ENCODE results near the gene ARNT2.
"Not testable (repeated sequence)": the region's sequence is repeated elsewhere in the genome, so short reads cannot be mapped to it uniquely, and the experiment has no call there.

The ARNT2 gene

DNA sequence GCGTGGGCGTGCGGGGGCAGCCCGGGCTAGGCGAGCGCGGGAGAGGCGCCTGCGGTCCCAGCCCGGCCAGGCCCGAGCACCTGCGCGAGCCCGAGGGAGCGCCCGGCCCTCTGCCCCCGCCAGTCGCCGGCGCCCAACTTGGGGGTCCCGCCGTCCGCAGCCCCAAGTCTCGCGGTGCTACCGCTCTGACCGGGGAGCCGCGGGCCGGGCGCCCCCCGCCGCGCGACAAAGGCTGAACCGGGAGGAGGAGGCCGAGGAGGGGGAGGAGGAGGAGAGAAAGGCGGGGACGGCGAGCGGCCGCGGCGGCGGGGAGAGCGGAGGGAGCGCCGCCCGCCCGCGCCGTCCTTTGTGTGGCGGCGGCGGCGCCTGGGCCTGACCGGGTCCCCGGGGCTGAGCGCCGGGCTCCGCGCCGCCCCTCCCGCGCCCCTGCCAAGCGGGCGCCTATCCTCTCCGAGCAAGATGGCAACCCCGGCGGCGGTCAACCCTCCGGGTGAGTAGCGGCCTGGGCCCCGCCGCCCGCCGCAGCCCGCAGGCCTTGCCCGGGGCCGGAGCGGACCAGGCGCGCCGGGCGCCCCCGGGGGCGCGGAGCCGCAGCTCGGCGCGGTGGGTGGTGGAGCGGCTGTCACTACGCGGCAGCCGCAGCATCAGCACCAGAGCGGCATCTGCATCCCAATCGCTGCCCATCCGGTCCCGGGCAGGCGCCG, at the start of gene ARNT2:
TSS of gene ARNT2 (plus strand) at position 326 of the 704 bp plus-strand sequence. CDS start at position 460, 134 bp downstream.
- DNase-seq, result no peak

DNA sequence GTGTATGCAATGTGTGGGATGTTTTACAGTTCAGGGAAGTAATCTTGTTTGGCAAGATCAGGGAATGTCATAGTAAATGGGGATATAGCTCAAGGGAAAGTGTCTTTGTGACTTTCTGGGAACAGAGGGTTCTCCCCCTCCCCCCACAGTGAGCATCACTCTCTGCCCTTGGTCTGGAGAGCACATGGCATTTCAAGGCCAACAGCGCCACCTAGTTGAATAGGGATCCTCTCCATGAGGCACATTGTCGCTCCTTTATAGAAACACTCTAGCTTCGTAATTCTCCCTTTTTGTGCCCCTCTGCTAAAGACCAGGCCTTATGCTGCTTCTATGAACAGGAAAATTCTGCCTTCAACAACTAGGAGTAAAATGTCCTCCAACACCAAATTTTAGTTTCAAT, 37.1 kb upstream of the ARNT2 start:
- no peak for DNase-seq

DNA sequence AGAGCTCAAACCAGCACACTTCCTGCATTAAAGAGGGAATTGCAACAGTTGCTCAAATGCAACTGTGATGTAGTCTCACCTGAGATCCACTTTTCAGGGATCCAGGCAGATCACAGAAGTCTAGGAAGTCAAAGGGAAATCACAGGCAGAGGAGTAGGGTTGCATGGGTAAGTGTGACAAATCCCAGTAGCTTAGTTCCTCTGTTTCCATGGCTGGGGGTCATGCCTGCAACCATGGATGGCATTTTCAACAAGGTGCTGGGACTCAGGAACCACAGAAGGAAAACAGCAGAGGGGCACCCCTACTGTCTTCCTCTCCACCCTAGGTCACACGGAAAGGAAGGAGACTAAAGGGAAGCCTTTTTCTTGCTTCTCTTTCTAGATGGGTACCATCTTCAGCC, 36.5 kb upstream of the ARNT2 start:
- DNase-seq, result no peak

DNA sequence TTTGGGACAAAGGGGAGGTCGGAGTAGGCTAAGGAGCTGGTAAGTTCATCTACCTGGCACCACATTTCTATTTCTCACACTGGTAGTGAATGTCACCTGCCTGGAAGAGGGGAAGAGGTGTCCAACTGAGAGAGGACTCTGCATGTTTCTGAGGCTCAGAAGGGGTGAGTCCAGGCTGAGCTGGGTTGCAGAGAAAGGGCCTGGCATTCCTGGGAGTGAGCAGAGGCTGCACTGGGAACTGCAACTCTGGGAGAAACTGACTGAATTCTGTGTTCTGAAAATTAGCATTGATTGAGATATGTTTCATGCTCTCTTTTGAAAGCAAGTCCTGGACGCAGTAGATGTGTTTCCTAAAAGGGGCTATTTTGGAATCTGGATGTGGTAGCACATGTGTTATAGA, 32.3 kb upstream of the ARNT2 start:
- no peak for DNase-seq

DNA sequence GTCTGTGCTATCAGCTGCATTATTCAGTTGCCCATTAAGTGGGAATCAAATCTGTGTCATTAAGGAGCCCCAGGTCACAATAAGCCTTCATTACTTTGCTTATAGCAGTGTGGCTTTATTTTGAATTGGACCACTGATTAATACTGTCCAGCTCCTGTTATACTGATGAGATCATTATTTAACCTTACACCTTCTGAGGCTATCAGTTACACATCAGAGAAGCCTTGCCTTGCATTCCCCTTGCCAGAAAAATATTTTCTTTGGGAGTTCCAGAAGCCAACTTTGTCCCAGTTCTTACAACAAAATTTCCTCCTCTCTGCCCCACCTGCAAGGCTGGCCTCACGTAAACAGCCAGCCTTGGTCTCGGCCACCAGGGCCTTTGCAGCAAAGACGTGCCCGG, 29.7 kb upstream of the ARNT2 start:
- DNase-seq, result no peak

DNA sequence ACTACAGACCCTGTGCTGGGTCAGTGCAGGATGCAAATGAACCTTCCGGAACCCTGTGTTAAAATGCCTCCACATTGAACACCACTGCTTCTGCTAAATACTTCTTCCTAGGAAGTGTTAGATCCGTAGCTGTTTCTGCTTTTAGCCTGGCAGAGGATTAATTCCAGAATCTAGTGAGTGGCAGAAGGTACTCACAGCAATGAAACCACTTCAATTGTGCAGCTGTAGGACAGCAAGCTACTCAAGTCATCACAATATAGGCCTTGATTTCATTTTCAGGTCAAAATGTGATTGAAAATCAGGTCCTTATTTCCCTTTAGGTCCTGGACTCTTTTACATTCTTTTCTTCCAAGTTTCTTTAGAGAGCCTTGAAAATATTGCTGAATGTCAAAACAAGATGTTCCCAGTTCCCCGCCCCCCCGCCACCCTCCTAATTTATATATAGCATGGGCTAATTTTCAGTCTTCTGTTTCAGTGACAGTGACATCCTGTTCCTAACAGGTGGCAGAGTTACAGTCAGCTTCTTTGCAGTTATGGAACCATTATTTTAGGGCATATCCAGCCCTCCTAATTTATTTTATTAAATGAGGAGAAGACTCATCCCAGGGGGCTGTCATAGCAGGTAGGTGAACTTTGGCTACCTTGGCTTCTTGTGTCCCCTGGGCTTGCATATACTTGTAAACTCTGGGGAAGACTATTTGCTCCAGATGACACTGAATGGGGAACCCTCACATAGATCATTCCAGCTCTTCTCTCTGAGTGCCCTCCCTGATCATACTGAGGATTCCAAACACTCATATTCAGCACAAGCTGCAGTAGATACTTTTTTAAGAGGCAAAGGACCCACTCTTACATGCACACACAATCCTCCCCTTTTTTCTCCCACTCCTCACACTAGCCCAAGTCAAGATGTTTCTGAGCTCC, 28.0 kb upstream of the ARNT2 start:
- no peak for DNase-seq

DNA sequence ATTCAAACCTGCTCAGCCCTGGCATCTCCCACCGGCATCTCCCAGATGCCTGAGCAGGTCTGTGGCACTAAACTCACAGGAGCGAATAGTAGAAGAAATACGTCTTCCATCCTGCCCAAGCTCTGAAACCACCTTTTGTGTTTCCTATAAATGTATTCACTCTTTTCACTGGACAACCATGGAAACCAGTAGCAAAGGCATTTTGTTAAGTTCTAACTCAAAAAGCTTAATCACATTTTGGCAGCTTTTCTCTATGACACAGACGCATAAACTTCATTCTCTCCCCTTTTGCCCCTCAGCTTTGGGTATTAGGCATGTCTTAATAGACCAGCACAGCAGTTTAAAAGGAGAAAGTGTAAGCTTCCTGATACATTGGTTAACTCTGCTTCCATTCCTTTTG, 24.5 kb upstream of the ARNT2 start:
- no peak for DNase-seq

DNA sequence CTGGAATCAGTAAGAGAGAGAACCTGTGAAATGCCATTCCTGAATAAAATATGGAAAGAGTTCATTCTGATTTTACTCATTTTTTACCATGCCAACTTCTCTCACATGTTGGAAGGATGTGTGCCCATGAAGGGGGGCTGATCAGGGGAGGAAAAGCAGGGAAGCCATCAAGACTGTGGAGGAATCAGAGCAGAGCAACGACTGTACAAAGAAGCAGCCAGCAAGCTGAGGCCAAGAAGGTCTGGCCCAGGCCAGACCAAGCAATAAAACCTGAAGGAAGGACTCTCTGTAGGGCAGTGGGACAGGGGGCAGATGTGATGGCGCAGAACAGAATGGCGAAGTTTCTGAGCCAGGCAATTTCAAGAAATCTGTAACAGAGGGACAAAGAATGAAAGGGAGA, 24.0 kb upstream of the ARNT2 start:
- no peak for DNase-seq

DNA sequence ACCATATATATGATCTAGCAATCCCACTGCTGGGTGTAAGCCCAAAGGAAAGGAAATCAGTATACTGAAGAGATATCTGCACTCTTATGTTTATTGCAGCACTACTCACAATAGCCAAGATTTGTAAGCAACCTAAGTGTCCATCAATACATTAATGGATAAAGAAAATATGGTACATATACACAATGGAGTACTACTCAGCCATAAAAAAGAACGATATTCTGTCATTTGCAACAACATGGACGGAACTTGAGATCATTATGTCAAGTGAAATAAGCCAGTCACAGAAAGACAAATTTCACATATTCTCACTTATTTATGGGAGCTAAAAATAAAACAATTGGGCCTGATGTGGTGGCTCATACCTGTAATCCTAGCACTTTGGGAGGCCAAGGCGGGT, 21.9 kb upstream of the ARNT2 start:
- no peak for DNase-seq

DNA sequence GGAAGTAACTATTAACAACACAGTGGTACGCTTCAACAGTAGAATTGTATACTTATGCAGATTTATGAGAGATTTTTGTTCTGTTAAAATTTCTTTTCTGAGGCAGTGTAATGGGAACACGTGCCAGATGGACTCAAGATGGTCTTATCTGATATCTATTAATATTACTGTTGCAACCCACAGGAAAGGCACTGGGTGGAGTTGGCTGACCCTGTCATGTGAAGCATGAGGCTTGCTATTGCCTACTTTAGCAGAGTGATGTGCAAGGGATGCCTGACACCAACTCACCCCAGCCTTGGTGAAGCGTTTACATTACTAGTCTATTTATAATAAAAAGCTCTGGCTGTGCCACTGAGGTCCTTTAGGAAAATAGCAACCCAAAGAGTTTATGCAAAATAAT, 19.8 kb upstream of the ARNT2 start:
- no peak for DNase-seq

DNA sequence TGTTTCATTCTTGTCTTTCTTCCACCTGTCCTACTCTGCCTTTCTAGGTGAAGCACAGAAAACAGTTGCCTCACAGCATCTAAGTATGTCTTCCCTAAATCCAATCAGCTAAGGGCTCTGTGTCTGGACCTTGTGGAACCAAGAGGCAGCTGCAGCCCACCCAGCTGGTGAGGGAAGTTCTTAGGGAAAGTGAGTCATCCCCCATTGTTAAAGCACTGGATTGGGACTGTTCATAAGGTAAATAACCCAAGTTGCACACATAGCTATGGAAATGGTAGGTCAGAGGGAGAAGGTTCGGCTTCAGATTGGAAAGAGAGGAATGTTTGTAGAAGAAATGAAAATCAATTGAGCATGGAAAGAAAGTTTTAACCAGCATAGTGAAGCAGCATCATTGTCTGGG, 18.0 kb upstream of the ARNT2 start:
- DNase-seq, result no peak

DNA sequence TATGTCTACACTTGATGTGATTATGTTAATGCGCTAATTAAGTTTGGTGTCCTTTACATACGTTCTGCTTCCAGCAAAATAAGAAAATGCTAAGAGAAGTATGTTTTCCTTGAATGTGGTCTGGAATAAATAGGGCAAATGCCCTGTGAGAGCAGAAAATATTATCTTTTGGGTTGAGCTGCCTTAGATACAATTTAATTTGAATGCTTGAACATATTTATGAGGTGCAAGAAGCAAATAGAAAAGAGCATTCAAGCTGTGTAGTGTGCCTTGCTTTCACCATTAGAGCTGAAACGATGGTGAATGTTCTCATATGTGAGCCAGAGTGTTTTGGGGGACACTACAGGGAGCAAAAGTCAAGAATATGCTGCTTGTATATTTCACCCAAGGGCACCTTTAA, 15.9 kb upstream of the ARNT2 start:
- no peak for DNase-seq

DNA sequence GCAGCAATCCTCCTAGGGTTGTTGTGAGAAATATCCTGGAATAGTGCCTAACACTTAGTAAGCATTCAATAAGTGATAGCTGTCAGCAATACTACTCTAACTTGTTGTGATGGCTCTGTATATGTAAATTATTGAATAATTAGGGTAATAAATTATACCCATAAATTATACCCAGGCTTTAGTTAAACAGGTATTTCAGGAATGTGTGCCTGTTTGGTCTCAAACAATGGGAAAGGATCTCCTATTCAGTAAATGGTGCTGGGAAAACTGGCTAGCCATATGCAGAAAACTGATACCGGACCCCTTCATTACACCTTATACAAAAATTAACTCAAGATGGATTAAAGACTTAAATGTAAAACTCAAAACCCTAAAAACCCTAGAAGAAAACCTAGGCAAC, 14.8 kb upstream of the ARNT2 start:
- no peak for DNase-seq

DNA sequence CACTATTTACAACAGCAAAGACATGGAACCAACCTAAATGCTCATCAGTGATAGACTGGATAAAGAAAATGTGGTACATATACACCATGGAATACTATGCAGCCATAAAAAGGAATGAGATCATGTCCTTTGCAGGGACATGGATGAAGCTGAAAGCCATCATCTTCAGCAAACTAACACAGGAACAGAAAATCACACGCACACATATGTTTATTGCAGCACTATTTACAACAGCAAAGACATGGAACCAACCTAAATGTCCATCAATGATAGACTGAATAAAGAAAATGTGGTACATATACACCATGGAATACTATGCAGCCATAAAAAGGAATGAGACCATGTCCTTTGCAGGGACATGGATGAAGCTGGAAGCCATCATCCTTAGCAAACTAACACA, 13.2 kb upstream of the ARNT2 start:
- DNase-seq, result not testable (repeated sequence)

DNA sequence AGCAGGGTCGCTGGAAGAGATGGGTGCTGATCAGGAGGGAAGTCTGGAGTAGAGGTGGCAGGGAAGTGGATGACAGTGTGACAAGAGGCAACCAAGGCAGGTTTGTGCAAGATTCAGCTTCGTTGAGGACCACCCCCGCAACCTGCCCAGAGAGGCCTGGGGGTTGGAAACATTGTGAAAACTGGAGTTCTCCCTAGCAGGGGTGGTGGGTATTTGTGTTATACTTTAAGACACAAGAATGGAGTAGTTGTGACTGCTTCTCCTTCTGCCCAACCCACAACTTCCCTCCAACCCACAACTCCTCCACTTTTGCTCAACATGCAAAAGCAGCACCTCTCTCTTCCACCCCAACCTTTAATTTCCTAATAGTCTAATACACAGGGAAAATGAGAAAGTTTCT, 8.6 kb upstream of the ARNT2 start:
- no peak for DNase-seq

DNA sequence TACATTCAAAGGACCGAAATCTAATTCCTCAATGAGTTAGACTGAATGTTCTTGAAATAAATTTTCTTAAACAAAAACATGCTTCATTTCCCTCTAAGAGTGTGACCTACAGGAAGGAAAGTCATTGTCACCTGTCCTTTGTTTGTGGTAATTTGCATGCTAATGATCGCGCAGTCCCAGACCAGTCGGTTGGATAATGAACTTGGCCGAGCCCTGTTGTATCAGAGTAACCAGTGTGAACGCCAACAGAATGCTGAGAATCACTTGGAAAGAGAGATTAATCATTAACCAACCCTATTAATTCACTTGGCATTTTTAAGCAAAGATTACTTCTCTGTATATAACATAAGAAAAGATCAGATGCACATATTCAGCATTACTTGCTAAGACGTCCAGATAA, 8.1 kb upstream of the ARNT2 start:
- no peak for DNase-seq

DNA sequence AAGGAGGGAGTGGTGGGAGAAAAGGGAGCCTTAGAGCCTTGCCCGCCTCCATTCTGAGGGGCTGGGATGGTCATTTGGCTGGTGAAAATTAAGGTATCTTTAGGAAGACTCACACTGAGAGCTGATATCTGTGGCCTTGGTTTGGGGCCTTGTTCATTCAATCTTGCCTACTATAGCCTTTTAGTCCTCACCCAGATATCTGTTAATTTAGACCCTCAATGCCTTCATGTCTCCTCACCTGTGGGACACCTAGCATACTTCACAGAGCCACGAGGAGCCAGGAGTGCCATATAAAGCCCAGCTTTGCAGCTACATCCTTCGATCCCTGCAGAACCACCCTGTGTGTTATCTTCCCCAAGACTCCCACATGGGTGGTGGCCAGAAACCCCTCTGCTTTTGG, 4.7 kb upstream of the ARNT2 start:
- no peak for DNase-seq

DNA sequence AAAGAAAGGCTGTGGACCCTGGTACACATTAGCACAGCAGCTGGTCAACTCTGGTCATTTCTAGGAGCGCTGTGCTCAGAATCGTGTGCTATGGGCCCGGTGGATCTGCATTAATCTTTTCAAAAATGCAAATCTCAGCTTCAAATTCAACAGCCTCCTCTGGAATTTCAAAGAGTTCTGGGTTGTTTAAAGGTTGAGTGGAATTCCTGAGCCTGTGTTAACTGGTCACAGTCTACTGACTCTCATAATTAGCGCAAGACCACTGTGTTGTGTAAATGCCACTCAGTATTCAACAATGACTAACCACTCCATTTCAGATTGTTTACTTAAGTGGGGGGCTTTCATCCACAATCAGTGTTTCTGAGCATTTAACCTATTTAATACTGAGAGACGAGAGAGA, 2.7 kb upstream of the ARNT2 start:
- no peak for DNase-seq

DNA sequence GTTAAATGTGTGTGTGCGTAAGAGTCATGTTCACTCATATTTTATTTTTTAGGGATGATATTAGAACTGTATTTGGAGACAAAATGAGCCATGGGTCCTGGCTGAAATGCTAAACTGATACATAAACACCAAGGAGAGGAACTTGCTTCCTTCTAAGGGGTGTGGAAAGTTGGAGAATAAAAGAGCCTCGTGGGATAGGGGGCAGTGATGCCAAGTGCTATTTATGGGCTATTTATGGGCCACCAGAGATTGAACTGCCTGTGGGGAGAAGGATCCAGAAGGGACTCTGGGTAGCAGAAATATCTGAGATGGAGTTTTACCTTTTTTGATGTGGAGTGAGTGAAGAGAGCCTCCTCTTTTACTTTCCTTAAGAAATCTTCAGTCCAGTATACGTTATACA, 1.8 kb upstream of the ARNT2 start:
- no peak for DNase-seq

DNA sequence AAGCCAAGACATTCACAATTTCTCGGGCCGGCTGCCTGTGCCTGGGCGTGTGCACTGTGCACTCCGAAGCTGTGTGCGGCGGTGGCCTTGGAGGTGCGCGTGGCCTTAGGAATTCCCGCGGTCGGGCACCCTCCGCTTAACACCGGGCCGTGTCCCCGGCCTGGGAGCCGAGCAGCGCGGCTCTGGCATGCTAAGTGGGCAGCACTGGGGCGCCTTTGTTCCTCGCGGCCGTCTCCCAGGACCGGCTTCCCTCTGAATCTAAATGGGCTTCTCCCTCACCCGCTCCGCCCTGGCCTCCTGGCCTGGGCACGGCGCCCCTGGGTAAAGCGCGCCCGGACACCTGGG, 498 bp upstream of the ARNT2 start:
- DNase-seq, result no peak

DNA sequence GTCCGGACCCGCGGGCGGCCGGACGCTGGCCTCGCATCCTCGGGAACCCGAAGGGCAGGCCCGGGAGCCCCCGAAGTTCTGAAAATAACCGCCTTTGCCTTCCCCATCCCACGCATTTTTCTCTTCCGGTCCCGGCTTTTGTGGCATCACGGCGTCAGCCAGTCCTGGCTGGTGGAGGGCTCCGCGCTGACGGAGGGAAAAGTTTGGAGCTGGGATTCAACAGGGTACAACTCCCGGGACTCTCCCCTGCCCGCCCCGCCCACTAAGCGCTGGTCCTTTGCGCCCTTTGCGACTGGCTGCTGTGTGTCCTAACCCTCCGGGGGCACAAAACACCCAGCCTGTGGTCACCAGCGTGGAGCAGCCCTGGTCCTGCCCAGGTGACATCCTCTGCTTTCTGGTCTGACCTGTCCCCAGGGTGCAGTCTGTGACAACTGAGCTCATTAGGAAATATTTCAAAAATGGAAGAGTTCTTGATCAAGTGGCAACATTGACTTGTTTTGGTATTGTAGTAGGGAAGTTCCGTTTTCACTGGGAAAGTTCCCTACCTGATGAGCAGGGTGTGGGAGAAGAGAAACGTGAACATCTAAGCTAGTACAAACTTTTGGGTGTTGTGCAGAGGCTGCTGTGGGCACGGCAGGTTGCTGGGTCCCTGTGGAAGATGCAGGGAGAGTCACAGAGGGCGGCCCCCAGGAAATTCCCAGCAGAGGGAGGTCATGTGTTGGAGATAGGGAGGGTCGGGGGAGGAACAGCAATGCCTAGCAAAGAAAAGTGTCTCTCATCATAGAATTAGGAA, 775 bp downstream of the ARNT2 start:
- no peak for DNase-seq

DNA sequence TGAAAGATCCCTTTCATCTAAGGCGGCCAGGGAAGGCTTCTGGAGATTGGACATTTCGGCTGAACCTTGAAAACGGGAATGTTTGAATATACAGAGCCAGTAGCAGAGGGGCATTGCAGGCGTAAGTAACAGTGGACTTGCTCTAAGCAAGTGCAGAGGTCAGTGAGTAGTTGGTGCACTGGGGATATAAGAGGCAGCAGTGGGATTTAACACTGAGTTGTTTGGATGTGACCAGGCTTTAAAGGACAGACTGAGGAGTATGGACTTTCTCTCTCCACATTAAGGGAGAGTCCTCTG, 1.3 kb downstream of the ARNT2 start:
- no peak for DNase-seq

DNA sequence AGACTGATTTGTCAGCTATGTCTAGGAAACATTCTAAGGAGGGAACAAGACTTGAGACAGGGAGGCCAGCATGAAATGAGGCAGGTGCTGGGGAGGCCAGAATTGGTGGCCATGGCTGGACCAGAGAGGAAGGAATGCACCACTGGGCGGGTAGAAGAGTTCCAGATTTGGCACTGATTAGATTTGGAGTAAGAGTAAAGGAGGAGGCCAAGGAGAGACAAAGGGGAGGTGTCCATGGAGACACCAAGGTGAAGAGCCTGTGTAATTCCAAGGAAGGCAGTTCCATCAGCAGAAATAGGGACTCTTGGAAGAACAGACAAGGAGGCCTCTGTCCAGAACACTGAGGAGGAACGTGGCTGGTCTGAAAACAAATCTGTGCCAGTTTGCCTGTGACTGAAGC, 1.8 kb downstream of the ARNT2 start:
- no peak for DNase-seq

DNA sequence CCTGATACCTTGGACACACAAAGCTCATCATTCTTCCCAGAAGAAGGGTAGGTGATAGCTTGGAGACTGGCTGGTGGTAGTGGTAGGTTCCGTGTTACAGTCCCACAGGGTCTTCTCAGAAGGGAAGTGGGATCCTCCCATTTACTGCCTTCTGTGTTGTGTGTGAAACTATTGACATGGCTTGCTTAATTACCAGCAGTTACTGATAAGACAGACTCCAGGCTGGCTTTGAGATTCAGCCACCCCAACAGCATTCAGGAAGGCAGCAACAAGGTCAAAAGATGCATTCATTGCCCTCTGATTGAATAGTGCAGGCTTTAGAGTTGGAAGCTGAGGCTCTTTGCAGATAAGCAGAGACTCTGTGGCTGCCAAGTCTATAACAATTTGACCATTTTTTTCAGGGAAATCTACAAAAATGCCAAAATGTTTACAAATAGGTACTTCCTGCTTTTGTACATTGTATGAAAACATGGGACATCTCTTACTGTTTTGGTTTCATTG, 7.7 kb downstream of the ARNT2 start:
- DNase-seq, result no peak
